GM23248 (cell line): ENCODE measurements around the gene FCN2. TPM values are rescaled to one million over a fixed set of nuclear protein-coding genes. Genes with fewer than 3 reads are reported as not detected.

Experiments
- DNase-seq: peaks from one replicate; pipeline ENCODE4 v3.0.0-alpha.2; 2015
- H2AFZ ChIP-seq: fragments of 200-600 bp; sonication (generic); 2 replicates; pipeline ENCODE4 v1.6.1; 2016; ENCODE audit warnings: antibody characterized with exemption
- H3F3A ChIP-seq: fragments of 200-600 bp; sonication (generic); 2 replicates; pipeline ENCODE4 v1.6.1; 2016; ENCODE audit warnings: mild to moderate bottlenecking, antibody characterized with exemption, mixed run types; ENCODE audit not compliant: insufficient read depth
- H3K27ac ChIP-seq: fragments of 200-600 bp; sonication (generic); 2 replicates; pipeline ENCODE4 v1.5.1; 2016; ENCODE audit warnings: mild to moderate bottlenecking
- H3K27me3 ChIP-seq: fragments of 200-600 bp; sonication (generic); replicated peaks from 2 replicates; pipeline ENCODE4 v1.6.1; 2016; ENCODE audit warnings: mild to moderate bottlenecking; ENCODE audit not compliant: insufficient read depth
- H3K36me3 ChIP-seq: fragments of 200-600 bp; sonication (generic); 2 replicates; pipeline ENCODE4 v1.6.1; 2016; ENCODE audit warnings: low read depth, mild to moderate bottlenecking
- H3K4me1 ChIP-seq: fragments of 200-600 bp; sonication (generic); 2 replicates; pipeline ENCODE4 v1.6.1; 2016; ENCODE audit warnings: mild to moderate bottlenecking; ENCODE audit not compliant: insufficient read depth
- H3K4me2 ChIP-seq: fragments of 200-600 bp; sonication (generic); one replicate; pipeline ENCODE4 v1.6.1; 2016; ENCODE audit warnings: mild to moderate bottlenecking; ENCODE audit not compliant: unreplicated experiment
- H3K4me3 ChIP-seq: fragments of 200-600 bp; sonication (generic); 2 replicates; pipeline ENCODE4 v1.5.1; 2016; ENCODE audit warnings: mild to moderate bottlenecking
- H3K79me2 ChIP-seq: fragments of 200-600 bp; sonication (generic); 2 replicates; pipeline ENCODE4 v1.6.1; 2016; ENCODE audit warnings: mild to moderate bottlenecking; ENCODE audit not compliant: insufficient read depth
- H3K9ac ChIP-seq: fragments of 200-600 bp; sonication (generic); 2 replicates; pipeline ENCODE4 v1.6.1; 2016; ENCODE audit warnings: mild to moderate bottlenecking
- H3K9me2 ChIP-seq: fragments of 200-600 bp; sonication (generic); 2 replicates; pipeline ENCODE4 v1.6.1; 2016; ENCODE audit warnings: mixed run types, mild to moderate bottlenecking, moderate library complexity; ENCODE audit not compliant: insufficient read depth
- H3K9me3 ChIP-seq: fragments of 200-600 bp; sonication (generic); one replicate; pipeline ENCODE4 v1.6.1; 2017; ENCODE audit warnings: low read depth
- H4K20me1 ChIP-seq: fragments of 200-600 bp; sonication (generic); 2 replicates; pipeline ENCODE4 v1.6.0; 2016; ENCODE audit not compliant: insufficient read depth
- EZH2 ChIP-seq: fragments of 200-600 bp; sonication (generic); IDR thresholded peaks from 2 replicates; pipeline ENCODE4 v1.6.1; 2018; ENCODE audit warnings: antibody characterized with exemption, mild to moderate bottlenecking; ENCODE audit not compliant: insufficient read depth, poor library complexity, severe bottlenecking
- EZH2phosphoT487 ChIP-seq: fragments of 200-600 bp; sonication (generic); IDR thresholded peaks from 2 replicates; pipeline ENCODE4 v1.6.1; 2018; ENCODE audit warnings: antibody characterized with exemption, moderate library complexity, mild to moderate bottlenecking, low read depth; ENCODE audit not compliant: insufficient read depth
- WGBS, 2 experiments: methylation state at CpG; one replicate each; pipeline ENCODE4 v1.1.6; 2015 to 2017; ENCODE audit warnings: low lambda C conversion rate in 2 of 2, low coverage in 1 of 2; ENCODE audit errors: missing lambda C conversion rate in 2 of 2; 5-methylcytosine and 5-hydroxymethylcytosine counted together
- in situ Hi-C: fragments of 300-500 bp; cut with MboI; formaldehyde crosslinking; loops from 2 replicates; pipeline ENCODE4 v1.15.0; 2020
- microRNA-seq: library from miRNA; unstranded; fragments of <30 nt; microRNA quantifications from one replicate; pipeline ENCODE4, GENCODE V29; 2016; ENCODE audit warnings: borderline number of aligned reads
- polyA plus RNA-seq: library from polyadenylated mRNA; unstranded; fragments of >200 nt; fragmentation: Nextera tagmentation; extraction: Ambion mirVana; gene quantifications from 2 replicates; pipeline ENCODE4 v1.2.1, GENCODE V29; 2016
- small RNA-seq: library from RNA; depleted of rRNA; stranded (forward); fragments of <200 nt; gene quantifications from one replicate; pipeline ENCODE3, GENCODE V24; 2014; ENCODE audit warnings: low read depth, low replicate concordance
- total RNA-seq: library from RNA; depleted of rRNA; stranded (reverse); fragments of >200 nt; shearing (Covaris generic); gene quantifications from 2 replicates; pipeline ENCODE4 v1.2.3, GENCODE V29; 2014; rRNA removed

FCN2 gene
- total and polyA plus RNA-seq, 2 experiments from 2014 or later: not detected

DNA sequence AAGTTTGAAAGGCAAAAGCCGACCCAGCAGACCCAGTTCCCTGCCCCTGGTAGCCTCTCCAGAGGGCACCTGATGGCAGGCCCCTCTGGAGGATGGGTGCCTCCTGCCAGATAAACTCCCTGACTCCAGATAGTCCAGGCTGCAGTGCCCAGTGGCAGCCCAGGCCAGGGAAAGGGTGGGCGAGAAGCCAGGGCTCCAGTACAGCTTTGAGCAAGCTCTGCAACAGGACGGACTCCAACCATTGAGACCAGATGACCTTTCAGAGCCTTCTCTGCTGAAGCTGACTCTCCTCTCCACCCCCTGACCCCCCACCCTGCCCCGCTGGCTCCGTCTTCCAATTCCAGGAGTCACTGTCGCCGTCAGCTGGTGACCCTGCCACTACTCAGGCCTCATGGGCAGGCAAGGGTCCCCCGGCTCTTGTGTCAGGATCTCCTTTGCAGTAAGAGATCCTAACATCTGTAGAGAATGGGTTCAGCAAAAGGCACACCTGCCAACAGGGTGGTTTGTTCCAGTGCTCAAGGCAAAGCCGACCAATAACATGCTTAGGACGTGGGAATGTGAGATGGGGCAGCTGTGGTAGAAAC is 52.6 kb downstream of the FCN2 start:
- WGBS, 2 experiments: 59 to 61% methylated on average over 8 to 10 of the region's 10 CpGs

DNA sequence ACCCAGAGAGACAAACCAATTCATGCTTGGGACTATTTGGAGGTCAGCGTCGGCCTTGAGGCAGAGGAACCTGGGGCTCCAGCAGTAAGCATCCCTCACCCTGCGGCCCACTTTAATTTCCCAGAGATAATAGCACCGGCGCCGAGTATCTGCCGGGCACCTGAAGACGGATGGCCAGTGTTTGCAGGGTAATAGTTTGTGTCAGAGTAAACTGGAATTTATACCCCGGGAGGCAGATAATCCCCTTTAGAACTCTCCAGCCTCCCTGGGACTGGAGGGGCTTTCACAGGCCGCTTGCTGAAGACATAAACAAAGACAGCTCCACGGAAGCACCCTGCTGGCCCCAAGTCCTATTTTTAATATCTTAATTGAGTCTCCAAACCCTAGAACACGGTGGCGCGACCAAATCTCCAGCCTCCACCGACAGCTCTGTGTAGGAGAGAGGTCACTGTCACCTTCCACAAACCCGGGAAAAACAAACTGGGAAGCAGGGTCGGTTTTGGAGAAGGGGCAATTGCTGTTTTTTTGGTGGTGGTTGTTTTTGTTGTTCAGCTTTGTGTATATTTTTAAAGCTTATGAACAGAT is 54.5 kb downstream of the FCN2 start:
- Histone ChIP-seq H3K4me2 (no peak overlapping the region), H3K79me2 (no peaks in the 10 kb centered on the region), H4K20me1 (no peaks in the 10 kb centered on the region), H2AFZ (no peak overlapping the region), H3K27me3 (peaks cover 37% of the 10 kb centered on the region; the same call in 1 of the 2 replicates), H3K9me3 (no peaks in the 10 kb centered on the region), H3K4me3 (no peak overlapping the region), H3K9me2 (no peaks in the 10 kb centered on the region), H3K36me3 (no peaks in the 10 kb centered on the region), H3K4me1 (no peaks in the 10 kb centered on the region), H3K27ac (no peak overlapping the region), H3F3A (no peaks in the 10 kb centered on the region), H3K9ac (no peak overlapping the region)
- in situ Hi-C loops: no loop called here
- 36 to 41% methylated on average over 17 of the region's 17 CpGs for WGBS, 2 experiments
- DNase-seq: no peak
- TF ChIP-seq EZH2: no peak
- no peak for TF ChIP-seq EZH2phosphoT487

More for the DNA sequence above, 52.6 kb downstream of the FCN2 start:
- TF ChIP-seq EZH2 (no peak), EZH2phosphoT487 (no peak)
- Histone ChIP-seq H3K9me2 (no peaks in the 10 kb centered on the region), H3F3A (no peaks in the 10 kb centered on the region), H4K20me1 (no peaks in the 10 kb centered on the region), H3K4me3 (no peak overlapping the region), H3K9me3 (no peaks in the 10 kb centered on the region), H3K9ac (no peak overlapping the region), H3K4me2 (no peak overlapping the region), H3K27ac (no peak overlapping the region), H3K36me3 (no peaks in the 10 kb centered on the region), H3K27me3 (peaks cover 37% of the 10 kb centered on the region; the same call in 1 of the 2 replicates), H3K4me1 (no peaks in the 10 kb centered on the region), H3K79me2 (no peaks in the 10 kb centered on the region), H2AFZ (no peak overlapping the region)
- in situ Hi-C loops: no loop called here
- DNase-seq: no peak

DNA sequence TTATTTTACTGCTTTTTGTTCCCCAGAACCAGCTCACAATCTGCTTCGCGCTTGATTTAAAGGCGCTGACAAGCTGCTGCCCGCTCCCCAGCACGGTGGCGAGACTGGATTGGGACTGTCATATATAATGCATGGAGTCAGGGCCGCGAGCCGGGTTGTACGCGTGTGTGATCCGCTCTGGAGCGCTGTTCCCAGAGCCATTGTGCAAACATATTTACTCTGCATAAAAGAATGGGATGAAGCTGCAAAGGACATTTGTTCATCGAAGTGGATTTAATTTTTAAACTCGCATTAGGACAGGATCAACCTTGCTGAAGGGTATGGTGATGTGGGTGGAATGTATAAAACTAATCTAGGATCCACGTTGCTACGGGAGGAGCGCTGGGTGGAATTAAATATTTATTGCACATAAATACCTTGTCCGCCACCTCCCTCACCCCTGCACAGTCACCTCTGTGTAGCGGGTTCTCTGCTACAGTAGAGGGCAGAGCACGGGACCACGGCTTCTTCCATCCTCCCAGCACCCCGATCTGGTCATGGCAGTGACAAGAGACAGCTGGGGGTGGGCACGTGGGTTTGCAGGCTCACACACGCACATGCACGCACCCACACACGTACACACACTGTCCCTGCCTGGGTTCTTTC is 55.2 kb downstream of the FCN2 start:
- Histone ChIP-seq H3K9me2 (no peaks in the 10 kb centered on the region), H3K4me2 (no peak overlapping the region), H3K79me2 (no peaks in the 10 kb centered on the region), H3K9me3 (no peaks in the 10 kb centered on the region), H4K20me1 (no peaks in the 10 kb centered on the region), H2AFZ (no peak overlapping the region), H3K27ac (no peak overlapping the region), H3F3A (no peaks in the 10 kb centered on the region), H3K4me3 (no peak overlapping the region), H3K36me3 (no peaks in the 10 kb centered on the region), H3K27me3 (peaks cover 39% of the 10 kb centered on the region), H3K4me1 (no peaks in the 10 kb centered on the region), H3K9ac (no peak overlapping the region)
- no peak for DNase-seq
- TF ChIP-seq EZH2 (no peak), EZH2phosphoT487 (no peak)
- 61 to 64% methylated on average over 27 of the region's 27 CpGs for WGBS, 2 experiments
- in situ Hi-C loops: no loop called here

DNA sequence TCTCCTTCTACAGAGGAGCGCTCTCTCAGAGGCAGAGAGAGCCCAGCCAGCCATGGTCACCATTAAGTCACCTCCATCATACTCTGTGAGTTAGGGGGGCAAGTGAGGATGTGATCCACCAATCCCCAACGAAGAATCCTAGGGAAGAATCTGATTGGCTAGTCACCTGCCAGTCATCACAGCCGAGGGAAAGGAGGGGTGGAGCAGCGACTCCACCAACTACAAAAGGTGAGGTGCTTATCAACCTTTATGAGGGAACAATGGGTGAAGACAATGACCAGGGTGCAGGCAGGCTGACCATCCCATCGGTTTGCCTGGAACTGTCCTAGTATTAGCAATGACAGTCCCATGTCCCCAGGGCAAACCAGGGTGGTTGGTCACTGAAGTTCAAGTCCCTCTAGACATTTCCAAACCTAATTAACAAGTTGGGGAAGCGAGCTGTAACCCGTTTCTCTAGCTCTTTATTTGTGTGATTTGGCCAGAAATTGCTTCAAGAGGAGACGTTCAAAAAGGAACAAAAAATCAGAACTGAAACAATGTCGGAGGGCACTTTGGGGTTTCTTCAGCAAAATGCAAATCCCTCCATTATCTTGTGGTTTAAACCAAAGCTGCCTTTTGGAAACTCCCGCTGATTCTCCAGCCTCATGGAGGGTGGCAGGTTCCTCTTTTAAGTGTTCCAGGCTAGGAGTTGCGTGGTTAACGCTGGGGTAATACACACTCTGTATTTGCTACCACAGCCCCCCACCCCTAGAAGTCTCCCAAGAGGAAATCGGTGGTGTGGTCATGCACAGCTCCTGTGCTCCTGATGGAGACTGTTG is 55.9 kb downstream of the FCN2 start:
- Histone ChIP-seq H3K27ac (no peak overlapping the region), H3K9me3 (no peaks in the 10 kb centered on the region), H3K4me2 (no peak overlapping the region), H3K36me3 (no peaks in the 10 kb centered on the region), H3K79me2 (no peaks in the 10 kb centered on the region), H3K9me2 (no peaks in the 10 kb centered on the region), H3F3A (no peaks in the 10 kb centered on the region), H3K9ac (no peak overlapping the region), H3K27me3 (peaks cover 42% of the 10 kb centered on the region), H4K20me1 (no peaks in the 10 kb centered on the region), H2AFZ (no peak overlapping the region), H3K4me1 (no peaks in the 10 kb centered on the region), H3K4me3 (no peak overlapping the region)
- DNase-seq: no peak
- in situ Hi-C loops: no loop called here
- TF ChIP-seq EZH2phosphoT487 (no peak), EZH2 (no peak)
- WGBS, 2 experiments: 61 to 62% methylated on average over 13 of the region's 13 CpGs

Small RNAs within 50 kb of the gene (microRNA-seq; reads per million reads assigned to microRNA genes)
- gene MIR3689A (not detected), gene MIR3689B (not detected), gene MIR3689C (not detected), gene MIR3689D1 (not detected), gene MIR3689D2 (not detected), gene MIR3689E (not detected), gene MIR3689F (not detected)

Small RNAs within 50 kb of the gene (small RNA-seq; reads per million reads assigned to genes)
- gene AL603650.1 (not detected), gene MIR3689A (not detected), gene MIR3689B (not detected), gene MIR3689C (not detected), gene MIR3689D1 (not detected), gene MIR3689D2 (not detected), gene MIR3689E (not detected), gene MIR3689F (not detected)

Other genes with a start within 250 kb of the FCN2 start
- 812 and 897 TPM in 2 replicates for gene COL5A1, start 239.0 kb upstream of the FCN2 start, total RNA-seq
- 206 and 211 TPM in 2 replicates for gene COL5A1, start 239.0 kb upstream of the FCN2 start, polyA plus RNA-seq
- gene FCN1, start 37.1 kb downstream of the FCN2 start, total RNA-seq: not detected in 2 replicates
- not detected in 2 replicates for gene FCN1, start 37.1 kb downstream of the FCN2 start, polyA plus RNA-seq
- gene OLFM1, start 206.9 kb downstream of the FCN2 start, total RNA-seq: 17.0 and 18.6 TPM in 2 replicates
- gene OLFM1, start 206.9 kb downstream of the FCN2 start, polyA plus RNA-seq: 31.4 TPM in 2 replicates